Anterior cingulate cortex (tissue), 58 donors: ENCODE results near the gene MSI2.

ENCODE experiments used
- DNase-seq, 58 donors: peaks; one replicate each; lab custom pipeline; 2025; lab: John Stamatoyannopoulos, UW

The MSI2 gene

GRCh38 chr17:57541472-57542394 lies 285.4 kb downstream of the MSI2 start:
- DNase-seq = peak in 7 of 58 donors; percentile 24 to 60 (median 29)

- peak in 3 of 58 donors; percentile 14 to 38 (median 34) for DNase-seq
Observed at GRCh38 chr17:57542510-57542909, 286.2 kb downstream of the MSI2 start.

- no peak for DNase-seq
Observed at GRCh38 chr17:57543230-57543629, 286.9 kb downstream of the MSI2 start.

- DNase-seq = no peak
Observed at GRCh38 chr17:57544401-57544800, 288.1 kb downstream of the MSI2 start.

- no peak for DNase-seq
Observed at GRCh38 chr17:57544834-57545463, 288.6 kb downstream of the MSI2 start.

GRCh38 chr17:57545731-57546342 lies 289.5 kb downstream of the MSI2 start:
- no peak for DNase-seq

- no peak for DNase-seq
Observed at GRCh38 chr17:57548421-57549410, 292.4 kb downstream of the MSI2 start.

GRCh38 chr17:57549468-57549867 lies 293.1 kb downstream of the MSI2 start:
- DNase-seq = no peak

- DNase-seq = no peak
Observed at GRCh38 chr17:57550016-57550415, 293.7 kb downstream of the MSI2 start.

- peak in 4 of 58 donors; percentile 11 to 45 (median 36) for DNase-seq
Observed at GRCh38 chr17:57550668-57551315, 294.5 kb downstream of the MSI2 start.

GRCh38 chr17:57551321-57552079 lies 295.2 kb downstream of the MSI2 start:
- DNase-seq = no peak

- peak in 40 of 58 donors; percentile 17 to 76 (median 46) for DNase-seq
Observed at GRCh38 chr17:57552114-57552624, 295.8 kb downstream of the MSI2 start.

GRCh38 chr17:57553526-57553925 lies 297.2 kb downstream of the MSI2 start:
- DNase-seq = no peak

- DNase-seq = peak in 2 of 58 donors; percentile 34 to 55
Observed at GRCh38 chr17:57553991-57554825, 297.9 kb downstream of the MSI2 start.

- DNase-seq = peak in 41 of 58 donors; percentile 23 to 87 (median 53)
Observed at GRCh38 chr17:57554826-57555635, 298.7 kb downstream of the MSI2 start.

GRCh38 chr17:57555636-57556175 lies 299.4 kb downstream of the MSI2 start:
- DNase-seq = no peak
